K562 (cell line): ENCODE results near the gene COX20.

Experiments
- FOXK1 ChIP-seq: sonication (generic); formaldehyde crosslinking; IDR thresholded peaks from 2 replicates; pipeline ENCODE4 v1.8.0; 2022; ENCODE audit warnings: missing genetic modification reagents, mild to moderate bottlenecking, borderline replicate concordance
- POLR2AphosphoS5 ChIP-seq: IDR thresholded peaks from 2 replicates; pipeline ENCODE4 v1.6.1; 2011; ENCODE audit warnings: mild to moderate bottlenecking, low read depth, low read length, moderate library complexity; ENCODE audit not compliant: control insufficient read depth, insufficient read depth
- TF ChIP-seq, protein P1 (sequence below): fragments of 450-650 bp; formaldehyde crosslinking; IDR thresholded peaks from 2 replicates; pipeline ENCODE4 v1.4.0; 2020; ENCODE audit warnings: mild to moderate bottlenecking, moderate library complexity
- TF ChIP-seq, protein P2 (sequence below): fragments of 250-450 bp; sonication (Bioruptor Pico); IDR thresholded peaks from 2 replicates; pipeline ENCODE4 v1.8.0; 2021; ENCODE audit warnings: moderate library complexity, mild to moderate bottlenecking, inconsistent platforms

GRCh38 chr1:244801246-244801645 is 34.2 kb upstream of the COX20 start:
- TF ChIP-seq, protein P1, sequence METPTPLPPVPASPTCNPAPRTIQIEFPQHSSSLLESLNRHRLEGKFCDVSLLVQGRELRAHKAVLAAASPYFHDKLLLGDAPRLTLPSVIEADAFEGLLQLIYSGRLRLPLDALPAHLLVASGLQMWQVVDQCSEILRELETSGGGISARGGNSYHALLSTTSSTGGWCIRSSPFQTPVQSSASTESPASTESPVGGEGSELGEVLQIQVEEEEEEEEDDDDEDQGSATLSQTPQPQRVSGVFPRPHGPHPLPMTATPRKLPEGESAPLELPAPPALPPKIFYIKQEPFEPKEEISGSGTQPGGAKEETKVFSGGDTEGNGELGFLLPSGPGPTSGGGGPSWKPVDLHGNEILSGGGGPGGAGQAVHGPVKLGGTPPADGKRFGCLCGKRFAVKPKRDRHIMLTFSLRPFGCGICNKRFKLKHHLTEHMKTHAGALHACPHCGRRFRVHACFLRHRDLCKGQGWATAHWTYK, result no peak
- TF ChIP-seq FOXK1 (CRISPR knock-in tag) (no peak), POLR2AphosphoS5 (no peak)
- TF ChIP-seq, protein P2, sequence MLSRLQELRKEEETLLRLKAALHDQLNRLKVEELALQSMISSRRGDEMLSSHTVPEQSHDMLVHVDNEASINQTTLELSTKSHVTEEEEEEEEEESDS (CRISPR knock-in tag), result no peak
